HCEC 1CT (cell line): ENCODE measurements around the gene MINDY3.
"Not testable (repeated sequence)": the region's sequence is repeated elsewhere in the genome, so short reads cannot be mapped to it uniquely, and the experiment has no call there.

Experiments used
- DNase-seq: peaks from one replicate; pipeline ENCODE4 v3.0.0-alpha.2; 2017

MINDY3 gene

DNA sequence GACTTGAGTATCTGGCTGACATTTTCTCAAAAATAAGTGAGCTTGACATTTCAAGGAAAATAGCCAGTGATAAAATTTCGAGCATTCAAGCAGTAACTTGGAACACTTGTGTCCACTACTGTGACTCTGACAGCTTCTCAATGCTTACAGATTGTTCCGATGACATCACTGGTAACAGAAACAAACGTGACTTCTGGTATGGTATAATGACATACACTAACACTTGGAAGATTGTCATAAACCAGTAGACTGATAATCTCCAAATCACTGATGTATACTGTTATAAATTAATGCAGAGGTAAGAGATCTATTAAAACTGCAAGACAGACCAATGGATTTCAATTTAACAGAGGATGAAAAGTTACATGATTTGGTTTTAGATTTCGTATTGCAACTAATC lies 6.5 kb downstream of the MINDY3 start:
- DNase-seq, result no peak

DNA sequence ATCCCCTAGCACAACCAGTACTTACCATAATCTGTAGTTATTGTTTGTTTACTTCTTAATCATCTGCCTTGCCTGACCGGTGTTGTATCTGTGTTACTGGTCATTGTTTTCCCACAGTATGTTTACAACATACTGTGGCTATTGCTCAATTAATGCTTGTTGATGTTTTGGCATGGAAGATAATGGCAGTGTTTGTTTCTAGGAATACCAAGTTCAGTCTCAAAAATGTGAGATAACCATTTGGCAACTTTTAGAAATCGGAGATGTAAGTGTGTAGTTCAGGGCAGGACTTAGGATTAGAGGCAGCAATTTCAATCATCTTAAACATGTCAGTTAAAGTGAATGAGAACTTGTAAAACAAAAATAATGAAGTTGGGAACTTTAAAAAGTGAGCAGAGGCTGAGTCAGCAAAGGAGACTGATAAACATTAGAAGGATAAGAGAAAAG lies 8.2 kb downstream of the MINDY3 start:
- DNase-seq, result peak; percentile 3

DNA sequence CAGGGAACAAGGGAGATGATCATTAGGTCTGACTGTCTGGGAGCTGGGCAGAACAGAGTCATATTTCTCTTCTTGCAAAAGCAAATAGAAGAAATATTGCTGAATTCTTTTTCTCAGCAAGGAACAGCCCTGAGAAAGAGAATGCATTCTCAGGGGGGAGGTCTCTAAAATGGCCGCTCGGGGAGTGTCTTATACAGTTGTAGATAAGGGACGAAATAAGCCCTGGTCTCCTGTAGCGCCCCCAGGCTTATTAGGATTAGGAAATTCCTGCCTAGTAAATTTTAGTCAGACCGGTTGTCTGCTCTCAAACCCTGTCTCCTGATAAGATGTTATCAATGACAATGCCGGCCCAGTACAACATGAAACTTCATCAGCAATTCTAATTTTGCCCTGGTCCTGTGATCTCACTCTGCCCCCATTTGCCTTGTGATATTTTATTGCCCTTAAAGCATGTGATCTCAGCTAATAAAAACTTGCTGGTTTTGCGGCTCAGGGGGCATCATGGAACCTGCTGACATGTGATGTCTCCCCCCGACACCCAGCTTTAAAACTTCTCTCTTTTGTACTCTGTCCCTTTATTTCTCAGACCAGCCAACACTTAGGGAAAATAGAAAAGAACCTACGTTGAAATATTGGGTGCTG lies 9.8 kb downstream of the MINDY3 start:
- DNase-seq, result not testable (repeated sequence)

DNA sequence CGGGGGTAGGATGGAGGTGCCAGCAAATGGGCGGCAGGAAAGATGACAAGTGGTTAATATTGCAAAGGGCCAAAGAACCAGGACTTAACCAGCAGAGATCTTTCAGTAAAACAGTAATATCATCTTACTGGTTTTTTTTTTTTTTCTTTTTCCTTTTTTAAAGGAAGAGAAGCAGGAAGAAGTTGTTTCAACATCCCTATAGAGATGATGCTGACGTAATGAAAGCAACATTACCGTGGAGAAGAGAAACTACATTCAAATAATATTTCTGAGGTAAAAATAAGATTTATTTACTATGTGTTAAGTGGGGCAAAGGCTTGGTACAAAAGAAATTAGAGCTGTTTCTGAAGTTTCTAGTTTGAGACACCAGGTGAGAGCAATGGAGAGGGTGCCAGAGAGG lies 11.0 kb downstream of the MINDY3 start:
- no peak for DNase-seq

DNA sequence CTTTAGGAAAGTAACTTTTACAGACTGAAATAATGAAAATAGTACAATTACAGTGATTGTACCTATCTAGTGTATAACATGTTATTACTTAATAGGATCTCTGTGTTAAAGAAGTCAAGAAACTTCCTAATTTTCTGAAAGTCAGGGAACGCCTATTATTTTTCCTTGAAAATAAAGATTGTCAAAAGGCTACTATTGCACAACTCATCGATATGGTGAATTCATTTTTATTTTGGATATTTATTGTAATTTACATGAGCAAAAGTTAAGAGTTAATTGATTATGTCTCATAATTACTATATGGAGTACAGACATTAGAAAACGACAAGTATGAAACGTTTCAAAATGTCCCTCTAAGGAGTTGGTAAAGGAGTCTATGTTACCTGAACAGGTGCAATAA lies 12.8 kb downstream of the MINDY3 start:
- DNase-seq, result no peak

DNA sequence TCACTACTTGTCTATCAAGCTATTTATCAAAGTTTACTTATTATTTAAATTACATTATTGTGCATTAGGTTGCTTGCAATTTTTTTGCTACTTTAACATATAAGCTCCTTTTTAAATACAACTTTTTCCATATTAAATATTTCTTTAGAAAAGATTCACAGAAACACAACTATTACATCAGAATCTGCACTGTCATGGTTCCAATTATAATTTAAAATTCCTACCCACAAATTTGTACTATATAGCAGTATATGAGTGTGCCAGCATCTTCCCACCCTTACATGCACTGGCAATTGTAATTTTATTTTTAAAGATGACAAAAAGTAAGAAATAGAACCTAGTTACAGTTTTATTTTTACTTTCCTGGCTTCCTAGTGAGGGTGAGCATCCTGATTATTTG lies 15.8 kb downstream of the MINDY3 start:
- no peak for DNase-seq

DNA sequence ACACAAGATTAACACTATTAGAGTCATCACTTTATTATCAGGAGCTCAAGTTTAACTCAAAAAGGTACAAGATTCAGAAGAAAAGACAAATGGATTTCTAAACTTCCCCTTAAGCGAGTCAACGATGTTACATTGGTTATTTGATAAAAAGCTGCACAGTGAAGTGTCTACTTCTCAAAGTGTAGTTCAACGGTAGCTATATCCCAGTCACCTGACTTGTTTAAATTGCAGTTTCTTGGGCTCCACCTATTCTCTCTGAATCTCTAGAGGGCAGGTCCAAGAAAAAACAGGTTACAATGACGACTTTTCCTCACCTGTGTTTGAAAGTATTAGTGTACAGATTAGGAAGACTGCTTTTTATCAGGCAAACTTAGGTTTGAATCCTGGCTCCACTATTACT lies 16.6 kb downstream of the MINDY3 start:
- no peak for DNase-seq

DNA sequence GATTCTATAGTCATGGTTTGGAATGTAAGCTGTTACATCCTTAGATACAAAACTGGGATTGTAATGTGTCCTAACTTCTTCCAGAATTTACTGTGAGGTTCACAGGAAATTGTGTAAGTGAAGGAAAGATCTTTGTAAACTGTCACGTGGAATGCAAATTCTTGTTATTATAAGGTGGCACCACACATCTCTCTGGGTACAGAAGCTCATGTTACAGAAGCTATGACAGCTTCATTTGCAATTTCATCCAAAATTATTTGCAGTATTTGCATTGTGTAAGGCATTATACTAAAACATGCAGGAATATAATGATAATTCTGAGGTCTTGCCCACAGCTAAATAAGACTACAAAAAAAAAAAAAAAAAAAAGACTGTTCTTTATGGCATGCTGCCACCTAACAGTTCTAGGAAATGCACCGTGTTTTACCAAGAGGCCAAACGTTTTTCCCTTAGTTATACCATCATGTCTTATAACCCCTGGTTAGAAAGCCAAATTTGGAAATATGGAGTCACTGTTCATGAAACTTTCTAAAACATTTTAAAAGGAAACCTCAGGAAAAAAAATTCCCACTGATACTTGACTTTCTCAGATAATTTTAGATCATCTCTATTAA lies 17.6 kb downstream of the MINDY3 start:
- peak; percentile 56 for DNase-seq

DNA sequence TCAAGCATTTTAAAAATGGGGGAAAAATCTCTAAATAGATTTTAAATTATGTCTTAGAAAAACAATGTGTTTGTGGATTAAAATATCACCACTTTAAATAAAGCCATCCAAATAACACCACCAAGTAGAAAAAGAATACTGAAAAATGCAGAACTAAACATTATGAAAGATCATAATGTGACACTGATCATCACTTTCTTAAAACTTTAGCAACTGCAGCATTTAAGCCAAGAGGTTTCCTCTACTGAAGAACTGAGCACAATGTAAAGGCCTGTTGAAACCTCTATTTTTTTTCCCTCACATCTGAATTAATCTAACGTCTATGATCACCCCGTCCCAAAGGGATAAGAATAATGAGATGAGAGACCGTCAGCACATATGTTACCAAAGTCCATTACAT lies 18.6 kb downstream of the MINDY3 start:
- no peak for DNase-seq

DNA sequence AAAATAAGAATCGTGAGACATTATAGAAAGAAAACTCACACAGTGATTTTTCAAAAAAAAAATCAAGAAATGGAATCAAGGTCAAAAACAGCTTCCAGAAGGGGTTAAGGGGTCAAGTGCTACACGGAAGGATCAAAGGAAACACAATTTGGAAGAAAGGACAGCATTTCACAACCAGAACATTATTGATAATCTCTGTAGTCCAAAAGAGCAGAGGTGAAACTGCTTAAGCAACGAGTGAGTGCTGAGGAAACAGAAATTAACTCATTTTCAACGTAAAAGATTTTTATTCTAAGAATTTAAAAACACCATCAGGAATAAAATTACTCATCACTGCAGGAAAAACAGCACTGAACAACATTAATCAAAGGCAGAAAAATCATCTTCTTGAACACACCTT lies 23.5 kb downstream of the MINDY3 start:
- no peak for DNase-seq

DNA sequence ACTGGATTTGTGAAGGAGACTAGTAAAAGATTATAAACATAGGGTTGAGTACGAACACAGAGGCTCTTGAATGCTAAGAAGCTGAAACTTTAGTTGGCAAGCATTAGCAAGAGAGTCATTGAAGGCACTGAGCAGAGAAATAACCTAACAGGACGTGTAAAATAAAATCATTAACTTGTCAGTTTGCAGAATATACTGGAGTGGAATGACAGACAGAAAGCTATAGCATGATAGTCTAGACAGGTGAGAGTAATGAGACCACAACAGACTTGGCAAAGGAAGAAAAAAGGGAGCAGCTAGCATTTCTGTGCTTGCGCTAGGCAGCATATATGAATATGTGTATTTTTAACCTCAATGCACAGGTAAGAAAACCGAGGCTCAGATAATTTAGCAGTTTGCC lies 30.8 kb downstream of the MINDY3 start:
- no peak for DNase-seq

DNA sequence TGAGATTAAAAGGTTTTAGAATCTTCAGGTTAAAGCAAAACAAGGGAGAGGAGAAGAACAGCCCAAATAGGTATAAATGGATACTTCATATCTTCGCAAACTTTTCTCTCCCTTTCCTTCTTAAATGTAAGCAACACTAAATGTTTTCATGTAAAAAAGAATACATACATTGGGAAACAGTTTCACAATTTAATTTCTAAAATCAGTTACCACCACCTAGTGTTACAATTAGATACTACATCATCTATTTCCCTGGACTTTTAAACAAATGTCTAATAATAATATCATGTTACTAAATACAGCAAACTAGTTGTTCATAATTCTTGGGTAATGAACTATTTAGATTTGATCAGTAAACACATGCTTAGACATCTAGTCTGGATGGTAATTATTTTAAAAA lies 35.8 kb downstream of the MINDY3 start:
- peak; percentile 28 for DNase-seq

DNA sequence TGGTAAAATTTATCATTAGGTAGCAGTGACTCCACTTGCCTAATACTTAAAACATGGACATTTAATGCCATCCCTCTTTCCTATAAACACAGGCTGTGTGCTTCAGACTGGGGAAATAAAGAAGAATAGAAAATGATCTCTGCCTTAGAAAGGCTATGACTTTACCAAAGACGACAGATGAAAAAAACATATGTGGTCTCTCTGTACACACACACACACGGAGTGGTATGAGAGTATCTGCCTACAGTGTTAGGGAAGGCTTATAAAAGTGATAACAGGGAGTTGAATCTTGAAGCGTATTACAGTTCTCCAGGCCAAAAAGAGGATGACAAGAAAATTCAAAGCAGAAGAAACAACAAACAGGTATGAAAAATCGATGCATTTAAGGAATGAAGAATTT lies 38.2 kb downstream of the MINDY3 start:
- no peak for DNase-seq

DNA sequence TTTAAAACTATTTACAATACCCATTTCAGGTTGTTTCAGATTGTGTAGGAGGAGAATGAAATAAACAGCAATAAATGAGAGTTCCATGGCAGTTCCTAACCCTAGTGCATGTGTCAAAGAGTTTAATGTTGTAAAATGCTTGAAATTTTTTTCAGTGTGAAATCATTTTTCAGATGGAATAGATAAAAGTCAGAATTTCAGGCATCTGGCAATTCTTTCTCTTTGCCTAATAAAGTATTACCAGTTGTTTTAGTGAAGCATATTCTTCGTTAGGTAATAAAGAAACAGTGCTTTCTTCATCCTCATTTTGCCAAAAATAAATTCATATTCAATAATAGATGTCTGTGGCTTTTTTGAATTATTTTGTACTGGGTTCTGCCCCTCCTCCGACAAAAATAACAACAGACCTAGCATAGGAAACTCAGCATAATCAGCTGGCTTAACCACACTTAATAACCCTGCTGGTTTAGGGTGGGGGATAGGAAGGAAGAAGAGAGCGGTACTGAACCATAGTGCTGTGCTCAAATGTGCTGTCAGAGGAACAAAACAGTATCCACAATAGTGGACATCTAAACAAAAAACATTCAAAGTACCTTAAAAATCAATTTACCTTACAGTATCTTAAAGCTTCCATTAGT lies 39.1 kb downstream of the MINDY3 start:
- no peak for DNase-seq

DNA sequence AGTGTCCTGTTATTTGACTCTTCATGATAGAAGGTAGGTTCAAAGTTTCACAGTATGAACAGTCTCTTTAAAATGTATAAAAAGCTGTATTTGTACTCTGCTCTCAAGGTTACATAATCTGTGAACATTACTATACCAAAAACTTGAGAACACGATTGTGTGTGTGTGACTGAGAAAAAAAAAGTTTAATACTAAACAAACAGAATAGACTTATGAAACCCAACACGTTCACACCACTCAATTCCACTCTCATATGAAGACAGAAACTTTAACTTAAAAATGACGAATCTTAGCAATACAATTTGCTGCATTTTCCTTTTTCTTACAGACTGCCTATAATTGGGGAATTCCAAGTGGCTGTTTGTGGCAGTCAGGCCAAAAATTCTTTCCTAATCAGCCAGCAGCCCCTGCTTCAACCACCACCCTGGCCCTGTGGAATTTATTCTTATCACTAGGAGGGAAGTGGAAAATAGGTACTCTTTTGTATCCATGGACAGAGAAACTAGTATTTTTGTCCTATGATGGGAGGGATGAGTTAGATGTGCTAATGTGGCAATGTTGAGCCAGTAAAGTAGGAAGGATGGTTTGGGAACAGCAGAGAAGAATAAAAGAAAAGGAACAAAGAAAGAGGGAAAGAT lies 42.8 kb downstream of the MINDY3 start:
- no peak for DNase-seq

DNA sequence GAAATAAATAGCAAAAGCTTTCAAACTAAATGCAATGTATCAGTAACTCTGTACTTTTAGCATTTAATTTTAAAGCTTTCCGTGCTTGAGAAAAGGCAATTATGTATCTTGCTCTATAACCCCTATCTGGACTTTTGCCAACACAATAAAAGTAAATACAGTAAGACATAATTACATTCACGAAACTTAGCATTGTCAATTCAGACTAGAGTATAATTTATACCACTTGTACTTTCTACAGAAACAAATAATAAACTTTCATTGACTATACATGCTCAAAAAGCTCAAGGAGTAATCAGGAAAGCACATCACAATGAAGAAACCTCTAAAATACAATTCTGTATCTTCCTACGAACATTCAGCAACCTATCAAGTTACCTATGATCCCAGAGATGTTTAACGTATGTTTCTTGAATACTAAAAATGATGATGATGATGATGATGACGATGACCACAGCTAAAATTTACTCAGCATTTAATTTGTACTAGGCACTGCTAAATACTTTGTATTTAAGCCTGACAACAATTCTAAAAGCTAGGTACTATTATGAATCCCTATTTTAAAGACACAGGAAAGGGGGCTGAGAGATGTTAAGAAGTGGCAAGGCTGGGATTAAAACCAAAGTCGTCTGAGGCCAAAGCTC lies 44.9 kb downstream of the MINDY3 start:
- no peak for DNase-seq

DNA sequence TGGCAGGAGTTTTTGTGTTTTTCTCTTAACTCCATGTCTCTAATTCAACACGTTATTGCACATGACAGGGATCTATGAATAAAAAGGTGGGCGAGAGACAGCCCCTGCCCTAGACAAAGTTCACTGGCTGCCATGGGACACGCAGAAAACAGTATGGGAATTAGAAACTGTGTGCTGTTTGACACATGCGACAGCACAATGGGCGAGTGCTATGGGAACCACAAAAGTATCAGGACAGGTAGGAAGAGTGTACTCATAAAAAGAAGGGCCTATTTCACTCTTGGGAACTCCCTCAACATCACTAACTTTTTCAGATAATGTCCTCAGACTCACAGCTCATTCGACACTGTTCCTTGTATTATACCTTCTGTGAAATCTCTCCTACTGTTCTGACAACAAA lies 45.7 kb downstream of the MINDY3 start:
- DNase-seq, result no peak

DNA sequence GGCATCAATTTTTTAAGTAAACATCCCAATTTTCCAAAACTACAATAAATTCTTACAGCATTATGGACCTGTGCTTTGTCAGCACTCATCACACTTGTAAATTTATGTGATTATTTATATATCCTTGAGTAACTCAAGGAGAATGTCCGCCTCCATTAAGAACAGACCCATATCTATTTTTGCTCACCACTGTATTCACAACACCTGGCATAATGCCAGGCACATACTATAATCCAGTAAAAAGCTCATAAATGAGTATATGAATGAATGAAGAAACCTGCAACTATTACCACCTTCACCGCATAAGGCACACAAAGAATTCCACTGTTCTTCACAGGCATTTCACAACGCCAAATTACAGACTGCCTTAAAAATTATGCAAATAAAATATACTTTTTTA lies 46.9 kb downstream of the MINDY3 start:
- DNase-seq, result peak; percentile 23

DNA sequence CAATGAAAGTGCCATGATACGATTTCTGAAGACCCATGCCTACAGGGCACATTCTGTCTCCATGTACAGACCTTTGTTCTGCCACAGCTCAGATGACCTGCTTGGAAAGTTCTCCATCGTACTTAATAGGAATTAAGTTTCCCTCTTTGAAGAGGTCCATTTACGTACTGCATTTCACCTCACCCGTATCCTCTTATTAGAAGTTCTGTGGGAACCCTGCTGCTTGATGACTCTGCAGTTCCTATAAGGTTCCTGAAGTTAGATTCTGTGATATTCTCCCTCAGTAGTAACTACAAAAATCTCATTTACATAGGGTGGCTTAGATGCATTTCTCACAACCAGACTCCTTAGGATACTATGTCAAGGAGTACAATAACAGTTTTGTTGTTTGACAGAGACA lies 50.9 kb downstream of the MINDY3 start:
- DNase-seq, result no peak

DNA sequence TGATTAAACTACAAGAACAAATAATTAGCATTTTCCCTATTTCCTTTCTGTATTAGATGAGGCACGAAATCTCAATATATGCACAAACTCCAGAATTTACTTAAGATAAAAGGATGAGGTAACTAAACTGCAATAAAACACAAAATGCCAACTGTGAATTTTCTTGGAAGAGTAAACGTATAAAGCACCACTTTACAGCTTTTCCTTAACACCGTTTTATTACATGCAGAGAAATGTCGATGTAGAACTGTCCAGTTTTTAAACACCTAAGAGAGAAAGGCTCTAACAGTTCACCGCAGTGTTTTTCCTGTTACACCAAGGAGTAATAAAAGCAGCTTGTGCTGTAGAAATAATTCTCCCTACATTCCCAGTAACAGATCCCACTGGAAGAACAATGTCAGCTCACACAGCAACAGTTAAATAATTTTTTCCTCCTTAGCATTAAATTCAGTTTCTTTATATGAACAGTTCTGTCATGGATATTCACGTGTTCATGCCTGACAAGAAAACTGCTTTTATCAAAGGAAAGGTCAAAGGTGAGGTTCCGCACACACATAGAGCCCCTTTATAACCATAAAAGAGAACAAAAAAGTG lies 52.0 kb downstream of the MINDY3 start:
- no peak for DNase-seq

DNA sequence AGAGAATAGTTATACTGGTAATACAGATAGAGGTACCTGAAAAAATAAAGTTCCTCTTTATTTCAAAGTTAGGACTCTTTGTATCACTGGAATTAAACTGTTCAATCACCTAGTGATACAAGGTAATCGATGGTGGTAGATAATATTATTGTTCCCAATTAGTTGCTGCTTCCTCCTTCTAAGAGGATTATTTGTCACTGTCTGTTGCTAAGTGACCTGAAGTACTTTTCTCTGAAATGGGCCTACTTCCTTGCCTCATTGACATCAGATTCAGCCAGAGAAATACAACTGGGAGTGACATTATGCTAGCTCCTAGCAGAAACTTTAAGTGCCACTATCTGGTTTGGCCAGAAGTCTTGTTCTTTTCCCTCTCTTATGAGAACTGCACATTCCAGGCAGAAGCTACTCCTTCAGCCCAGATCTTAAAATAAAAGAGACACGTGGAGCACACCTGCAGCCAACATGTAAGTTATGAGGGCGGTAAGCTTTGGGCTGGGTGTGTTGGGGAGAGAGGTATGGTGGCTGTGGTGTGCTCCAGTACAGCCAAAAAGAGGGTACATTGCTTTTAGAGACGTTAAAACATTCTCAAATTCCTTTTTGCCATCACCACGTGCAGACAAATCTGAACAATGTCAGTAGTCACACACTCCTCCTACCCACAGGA lies 54.8 kb downstream of the MINDY3 start:
- no peak for DNase-seq

DNA sequence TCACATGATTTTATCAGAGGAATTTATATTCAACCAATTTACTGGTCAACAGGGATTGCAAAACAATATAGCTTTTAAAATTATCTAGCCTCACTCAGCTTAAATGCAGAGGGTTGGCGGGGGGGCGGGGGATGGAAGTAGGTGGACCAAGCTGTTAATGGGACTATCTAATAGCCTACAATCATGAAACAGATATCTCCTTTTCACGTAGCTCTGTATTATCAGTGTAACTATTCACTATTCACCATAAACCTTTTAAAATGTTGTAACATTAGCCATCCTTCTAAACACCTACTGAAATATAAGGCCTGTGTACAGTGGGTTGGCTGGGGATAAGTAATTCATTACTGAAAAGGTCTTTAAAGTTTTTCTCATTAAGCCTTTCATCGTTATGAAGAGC lies 56.2 kb downstream of the MINDY3 start:
- DNase-seq, result no peak
